ENCODE measurements around the gene SPSB4.

DNA sequence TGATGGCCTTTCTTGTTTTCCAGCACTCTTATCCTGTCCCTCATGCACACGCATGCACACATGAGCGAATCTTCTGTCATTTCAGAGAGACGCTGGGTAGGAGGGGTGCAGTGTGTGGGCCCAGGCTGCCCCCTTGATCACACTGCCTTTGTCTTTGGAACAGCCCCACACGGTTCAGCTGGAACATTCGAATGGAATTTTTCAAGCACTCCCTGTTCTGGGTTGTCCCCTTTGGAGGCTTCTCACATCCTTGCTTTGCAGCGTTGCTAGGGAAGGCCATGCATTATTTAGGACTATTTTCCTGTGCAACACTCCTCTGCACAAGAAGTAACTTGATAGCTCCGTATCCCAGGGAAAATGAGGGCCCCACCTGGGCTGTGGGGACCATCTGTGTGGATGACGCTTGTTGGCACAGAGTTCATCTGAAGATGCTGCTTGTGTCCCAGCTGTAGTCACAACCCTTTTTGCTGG is 78.4 kb downstream of the SPSB4 start:
- TF ChIP-seq, protein P1, sequence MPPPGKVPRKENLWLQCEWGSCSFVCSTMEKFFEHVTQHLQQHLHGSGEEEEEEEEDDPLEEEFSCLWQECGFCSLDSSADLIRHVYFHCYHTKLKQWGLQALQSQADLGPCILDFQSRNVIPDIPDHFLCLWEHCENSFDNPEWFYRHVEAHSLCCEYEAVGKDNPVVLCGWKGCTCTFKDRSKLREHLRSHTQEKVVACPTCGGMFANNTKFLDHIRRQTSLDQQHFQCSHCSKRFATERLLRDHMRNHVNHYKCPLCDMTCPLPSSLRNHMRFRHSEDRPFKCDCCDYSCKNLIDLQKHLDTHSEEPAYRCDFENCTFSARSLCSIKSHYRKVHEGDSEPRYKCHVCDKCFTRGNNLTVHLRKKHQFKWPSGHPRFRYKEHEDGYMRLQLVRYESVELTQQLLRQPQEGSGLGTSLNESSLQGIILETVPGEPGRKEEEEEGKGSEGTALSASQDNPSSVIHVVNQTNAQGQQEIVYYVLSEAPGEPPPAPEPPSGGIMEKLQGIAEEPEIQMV (CRISPR knock-in tag; IDR thresholded peaks at IDR 0.05; ENCODE audit: low read depth) = no peak
- TF ChIP-seq TBP (CRISPR knock-in tag; IDR thresholded peaks at IDR 0.05) = no peak
